Astrocyte of the cerebellum (primary cell): ENCODE results near the gene NCOR2.

Experiments
- DNase-seq: peaks from one replicate; pipeline ENCODE4 v3.0.0-alpha.2; 2011; ENCODE audit warnings: low read depth
- H3K4me3 ChIP-seq: 2 replicates; pipeline ENCODE4 v1.5.1; 2011; ENCODE audit warnings: mild to moderate bottlenecking, low read depth, low read length, moderate library complexity
- CTCF ChIP-seq: IDR thresholded peaks from 2 replicates; pipeline ENCODE4 v1.5.1; 2012; ENCODE audit warnings: low read length, low read depth, moderate library complexity, mild to moderate bottlenecking; ENCODE audit errors: missing control alignments
- in situ Hi-C: cut with HindIII; loops from 2 replicates; pipeline ENCODE4 v1.10.0; 2017; ENCODE audit warnings: low sequenced_read_pairs

NCOR2 gene

GRCh38 chr12:124544311-124544970 is 23.0 kb downstream of the NCOR2 start:
- no peak for TF ChIP-seq CTCF
- no peak overlapping the region for H3K4me3 ChIP-seq
- no peak for DNase-seq
- in situ Hi-C loops, result no loop called here

GRCh38 chr12:124543590-124544310 is 23.7 kb downstream of the NCOR2 start:
- DNase-seq, result no peak
- no peak for TF ChIP-seq CTCF
- in situ Hi-C loops, result no loop called here
- H3K4me3 ChIP-seq, result no peak overlapping the region

GRCh38 chr12:124543052-124543589 is 24.3 kb downstream of the NCOR2 start:
- TF ChIP-seq CTCF, result no peak
- in situ Hi-C loops, result no loop called here
- H3K4me3 ChIP-seq, result no peak overlapping the region
- DNase-seq, result no peak

- TF ChIP-seq CTCF, result no peak
- H3K4me3 ChIP-seq, result no peak overlapping the region
- DNase-seq, result no peak
- in situ Hi-C loops, result no loop called here
Measured at GRCh38 chr12:124542021-124542949, 25.1 kb downstream of the NCOR2 start.

GRCh38 chr12:124541322-124541721 is 26.1 kb downstream of the NCOR2 start:
- H3K4me3 ChIP-seq, result no peak overlapping the region
- in situ Hi-C loops, result no loop called here
- no peak for TF ChIP-seq CTCF
- no peak for DNase-seq
